Subcutaneous abdominal adipose tissue (tissue), 5 donors: ENCODE results near the gene SGTA.

Source experiments
- H3K27ac ChIP-seq: one replicate; pipeline ENCODE4 v1.7.0; 2013; ENCODE audit warnings: low read depth, mild to moderate bottlenecking, inconsistent platforms, low read length, moderate library complexity
- H3K27me3 ChIP-seq, 5 donors: one replicate each; pipeline ENCODE4 v1.7.0; 2013; ENCODE audit warnings: low read length in 5 of 5, inconsistent platforms in 1 of 5; ENCODE audit not compliant: control insufficient read depth in 5 of 5, insufficient read depth in 4 of 5
- H3K36me3 ChIP-seq, 5 donors: one replicate each; pipeline ENCODE4 v1.7.0; 2013; ENCODE audit warnings: low read length in 5 of 5; ENCODE audit not compliant: control insufficient read depth in 5 of 5, insufficient read depth in 5 of 5
- H3K4me1 ChIP-seq, 5 donors: one replicate each; pipeline ENCODE4 v1.7.0; 2013; ENCODE audit warnings: low read length in 5 of 5, mild to moderate bottlenecking in 3 of 5, moderate library complexity in 1 of 5; ENCODE audit not compliant: control insufficient read depth in 5 of 5, insufficient read depth in 5 of 5
- H3K4me3 ChIP-seq, 5 donors: one replicate each; pipeline ENCODE4 v1.7.0; 2013; ENCODE audit warnings: low read length in 5 of 5, low read depth in 1 of 5
- H3K9ac ChIP-seq, 5 donors: one replicate each; pipeline ENCODE4 v1.7.0; 2013; ENCODE audit warnings: low read length in 5 of 5, mild to moderate bottlenecking in 4 of 5, moderate library complexity in 3 of 5
- H3K9me3 ChIP-seq, 5 donors: one replicate each; pipeline ENCODE4 v1.7.0; 2013; ENCODE audit warnings: low read length in 5 of 5; ENCODE audit not compliant: control insufficient read depth in 5 of 5
- donor health status: healthy.
- donor health status: healthy.
- donor health status: healthy.
- donor health status: healthy.
- donor health status: healthy.

SGTA gene

DNA sequence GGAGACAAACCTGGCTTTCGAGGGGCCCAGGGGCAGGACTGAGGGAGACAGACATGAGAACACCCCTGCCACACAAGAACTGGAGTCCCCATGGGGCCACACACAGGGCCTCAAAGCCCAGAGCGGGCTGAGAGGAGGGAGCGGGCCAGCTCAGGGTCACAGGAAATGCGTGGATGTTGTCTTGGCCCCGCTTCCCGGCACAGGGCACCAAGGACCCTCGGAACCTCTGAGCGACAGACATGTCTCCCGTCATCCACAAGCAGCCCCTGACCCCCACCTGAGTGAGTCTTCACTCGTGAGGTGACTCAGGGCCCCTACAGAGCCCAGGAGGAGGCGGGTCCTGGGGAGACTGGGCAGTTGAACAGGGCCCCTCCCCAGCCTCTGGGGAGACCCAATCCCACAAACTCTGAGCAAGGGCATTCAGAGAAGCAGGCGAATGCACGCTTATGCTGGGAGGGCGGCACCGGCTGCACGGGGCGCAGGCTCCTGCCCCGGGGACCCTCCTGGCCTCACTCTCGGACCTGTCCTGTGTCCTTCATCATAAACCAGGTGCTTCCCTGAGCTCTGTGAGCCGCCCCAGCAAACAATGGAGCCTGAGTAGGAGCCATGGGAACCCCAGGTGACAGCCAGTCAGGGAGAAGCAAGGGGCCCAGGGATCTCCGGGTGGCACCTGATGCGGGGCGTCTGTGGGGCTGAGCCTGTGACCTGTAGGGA lies 20.1 kb downstream of the SGTA start:
- Histone ChIP-seq H3K9me3 (no peaks in the 10 kb centered on the region), H3K27ac (no peak overlapping the region), H3K4me3 (no peak overlapping the region), H3K27me3 (no peaks in the 10 kb centered on the region), H3K36me3 (peaks cover 0 to 95% (median 80%) of the 10 kb centered on the region in 5 donors), H3K9ac (no peak overlapping the region), H3K4me1 (no peaks in the 10 kb centered on the region)

DNA sequence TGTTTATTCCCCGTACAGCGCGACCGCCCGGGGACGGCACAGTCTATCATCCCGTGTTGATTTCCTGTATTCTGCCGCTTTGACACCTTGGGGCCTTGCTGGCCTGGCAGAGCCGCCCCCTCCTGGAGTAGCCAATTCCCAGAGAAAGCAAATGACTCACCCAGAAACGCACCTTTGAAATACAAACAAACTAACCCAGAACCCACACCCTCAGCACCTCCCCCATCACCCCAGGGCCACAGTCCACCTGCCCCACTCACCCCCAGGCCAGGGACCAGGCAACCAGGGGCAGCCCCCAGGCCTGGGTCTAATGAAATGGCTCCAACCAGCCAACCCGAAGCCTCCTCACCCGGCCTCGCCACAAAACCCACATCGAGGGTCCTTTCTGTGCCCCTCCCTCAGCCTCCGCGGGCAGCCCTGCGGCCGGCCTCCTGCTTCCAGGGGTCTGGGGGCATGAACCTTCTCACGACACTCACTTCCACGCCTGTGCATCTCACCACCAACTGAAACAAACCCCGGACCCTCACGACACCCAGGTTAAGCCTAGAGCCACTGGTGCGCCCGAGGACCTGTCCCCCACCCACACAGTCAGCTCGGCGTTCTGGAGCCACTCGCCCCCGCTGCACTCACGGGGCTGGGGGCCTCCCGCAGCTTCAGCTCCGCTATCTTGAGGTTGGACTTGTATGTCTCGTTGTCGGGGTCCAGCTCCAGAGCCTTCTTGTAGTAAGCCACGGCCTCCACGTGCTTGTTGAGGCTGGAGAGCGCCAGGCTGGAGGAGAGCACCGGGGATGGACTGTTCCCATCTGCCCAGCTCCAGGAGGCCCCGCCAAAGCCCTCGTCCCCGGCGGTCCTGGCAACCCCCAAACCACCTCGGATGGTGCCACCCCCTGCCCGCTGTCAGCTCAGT lies 20.9 kb downstream of the SGTA start:
- Histone ChIP-seq H3K27ac (no peak overlapping the region), H3K36me3 (peaks cover 0 to 96% (median 81%) of the 10 kb centered on the region in 5 donors), H3K27me3 (no peaks in the 10 kb centered on the region), H3K4me3 (no peak overlapping the region), H3K9ac (no peak overlapping the region), H3K9me3 (no peaks in the 10 kb centered on the region), H3K4me1 (no peaks in the 10 kb centered on the region)

DNA sequence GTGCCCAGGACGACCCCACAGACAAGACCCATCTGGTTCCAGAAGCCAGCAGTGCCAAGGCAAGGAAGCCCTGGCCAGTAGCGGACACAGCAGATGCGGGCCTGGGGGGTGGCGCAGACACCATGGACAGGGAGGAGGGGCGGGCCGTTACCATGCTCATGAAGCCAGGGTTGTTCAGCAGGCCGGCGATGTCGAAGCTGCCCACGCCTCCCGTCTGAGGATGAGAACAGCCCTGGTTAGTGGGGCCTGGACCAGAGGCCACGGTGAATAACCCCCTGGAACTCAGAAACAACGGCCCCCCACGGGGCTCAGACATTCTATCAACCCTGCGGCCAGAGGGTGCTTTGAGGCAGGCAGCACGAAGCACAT lies 21.8 kb downstream of the SGTA start:
- Histone ChIP-seq H3K27me3 (no peaks in the 10 kb centered on the region), H3K9me3 (no peaks in the 10 kb centered on the region), H3K36me3 (peaks cover 0 to 95% (median 84%) of the 10 kb centered on the region in 5 donors), H3K27ac (no peak overlapping the region), H3K4me3 (no peak overlapping the region), H3K9ac (no peak overlapping the region), H3K4me1 (no peaks in the 10 kb centered on the region)

DNA sequence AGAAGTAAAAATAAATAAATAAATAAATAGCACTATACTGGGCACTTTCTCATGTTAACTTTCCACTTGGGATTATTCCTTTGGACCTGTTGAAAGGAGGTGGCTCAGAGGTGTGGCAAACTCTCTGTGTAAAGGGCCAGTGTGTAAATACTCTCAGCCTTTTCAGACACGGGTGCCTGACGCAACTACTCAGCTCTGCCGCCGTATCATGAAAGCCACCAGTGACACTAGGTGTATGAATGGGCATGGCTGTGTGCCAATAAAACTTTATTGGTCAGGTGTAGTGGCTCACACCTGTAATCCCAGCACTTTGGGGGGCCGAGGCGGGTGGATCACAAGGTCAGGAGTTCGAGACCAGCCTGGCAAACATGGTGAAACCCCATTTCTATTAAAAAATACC lies 23.1 kb downstream of the SGTA start:
- Histone ChIP-seq H3K36me3 (peaks cover 0 to 95% (median 83%) of the 10 kb centered on the region in 5 donors), H3K4me1 (no peaks in the 10 kb centered on the region), H3K9ac (no peak overlapping the region), H3K4me3 (no peak overlapping the region), H3K27ac (no peak overlapping the region), H3K27me3 (no peaks in the 10 kb centered on the region), H3K9me3 (no peaks in the 10 kb centered on the region)

DNA sequence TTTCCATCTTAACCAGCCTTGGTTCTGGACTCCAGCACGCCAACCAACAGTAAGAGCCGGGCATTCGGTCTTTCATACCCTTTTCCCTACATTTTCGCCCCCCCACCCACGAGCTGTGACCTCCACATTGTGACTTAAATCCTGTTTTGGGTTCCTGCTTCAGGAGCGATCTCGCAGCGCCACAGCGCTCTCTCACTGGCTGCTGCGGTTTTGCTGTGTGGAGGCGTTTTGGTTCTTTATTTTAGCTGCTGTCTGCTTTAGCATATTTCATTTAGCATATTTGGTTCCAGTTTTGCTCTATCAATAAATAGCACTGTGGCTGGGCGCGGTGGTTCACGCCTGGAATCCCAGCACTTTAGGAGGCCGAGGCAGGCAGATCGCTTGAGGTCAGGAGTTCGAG lies 23.7 kb downstream of the SGTA start:
- Histone ChIP-seq H3K27me3 (no peaks in the 10 kb centered on the region), H3K4me3 (no peak overlapping the region), H3K4me1 (no peaks in the 10 kb centered on the region), H3K9ac (no peak overlapping the region), H3K27ac (no peak overlapping the region), H3K36me3 (peaks cover 0 to 95% (median 84%) of the 10 kb centered on the region in 5 donors), H3K9me3 (no peaks in the 10 kb centered on the region)

DNA sequence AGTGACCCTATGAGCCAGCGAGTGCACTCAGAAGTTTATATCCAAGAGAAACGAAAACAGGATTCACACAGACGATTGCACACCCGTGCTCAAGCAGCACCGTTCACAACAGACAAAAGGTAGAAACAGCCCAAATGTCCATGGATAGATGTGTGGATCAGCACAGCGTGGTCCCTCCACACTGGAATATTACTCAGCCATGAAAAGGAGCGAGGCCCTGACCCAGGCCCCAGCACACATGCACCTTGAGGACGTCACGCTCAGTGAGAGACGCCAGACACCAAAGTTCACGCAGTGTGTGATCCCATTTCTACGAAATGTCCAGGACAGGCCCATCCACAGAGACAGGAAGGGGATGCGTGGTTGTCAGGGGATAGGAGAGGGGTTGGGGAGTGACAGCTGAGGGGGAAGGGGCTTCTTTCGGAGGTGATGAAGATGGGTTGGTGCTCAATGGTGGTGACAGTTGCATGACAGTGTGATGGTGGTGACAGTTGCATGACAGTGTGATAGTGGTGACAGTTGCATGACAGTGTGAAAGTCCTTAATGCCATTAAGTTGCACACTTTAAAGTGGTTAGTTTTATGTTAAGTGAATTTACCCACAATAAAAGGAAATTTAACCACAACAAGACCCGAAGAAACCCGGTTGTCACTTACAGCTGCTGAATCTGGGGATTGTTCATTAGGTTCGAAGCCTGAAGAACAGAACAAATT lies 24.3 kb downstream of the SGTA start:
- Histone ChIP-seq H3K4me1 (no peaks in the 10 kb centered on the region), H3K27me3 (no peaks in the 10 kb centered on the region), H3K27ac (no peak overlapping the region), H3K4me3 (no peak overlapping the region), H3K36me3 (peaks cover 0 to 95% (median 83%) of the 10 kb centered on the region in 5 donors), H3K9ac (no peak overlapping the region), H3K9me3 (no peaks in the 10 kb centered on the region)

DNA sequence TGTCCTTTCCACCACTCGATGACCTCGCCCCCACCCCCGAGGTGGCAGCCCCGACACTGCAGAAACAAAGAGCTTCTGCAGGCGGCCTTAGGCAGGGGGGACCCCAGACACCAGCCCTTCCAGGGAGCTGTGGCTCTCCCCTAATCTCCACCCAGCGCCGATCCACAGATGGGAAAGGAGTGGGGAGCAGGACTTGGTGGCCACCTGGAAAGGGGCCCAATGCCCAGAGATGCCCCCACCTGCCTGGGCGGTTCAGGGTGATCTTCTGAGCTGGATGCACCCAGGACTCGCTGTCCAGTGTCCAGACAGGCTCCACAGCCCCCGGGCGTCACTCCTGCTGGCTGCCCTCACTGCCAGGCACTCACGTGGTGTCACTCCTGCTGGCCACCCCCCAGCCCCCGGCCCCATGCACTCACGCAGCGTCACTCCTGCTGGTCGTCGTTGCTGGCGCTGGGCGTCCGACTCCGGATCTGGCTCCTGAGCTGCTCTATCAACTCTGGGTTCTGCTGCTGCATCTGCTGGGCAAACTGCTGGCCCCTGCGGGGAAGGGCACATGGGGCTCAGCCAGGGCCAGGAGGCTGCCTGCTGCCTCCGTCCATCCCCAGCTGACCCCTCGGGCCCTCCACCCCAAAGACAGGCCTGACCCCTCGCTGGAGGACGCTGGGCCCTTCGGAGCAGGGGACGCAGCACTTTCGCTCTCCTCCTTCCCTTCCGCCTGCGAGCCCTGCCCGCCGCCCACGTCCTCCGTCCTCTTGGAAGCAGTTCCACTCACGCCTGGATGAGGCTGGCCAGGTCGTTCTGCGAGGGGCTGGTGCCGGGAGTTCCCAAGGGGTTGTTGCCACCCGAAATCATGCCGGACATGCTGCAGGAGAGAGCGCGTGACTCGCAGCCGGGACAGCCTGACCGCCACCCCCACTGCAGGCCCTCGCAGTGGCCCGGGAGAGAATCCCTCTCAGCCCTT lies 25.9 kb downstream of the SGTA start:
- H3K4me1 ChIP-seq, result no peaks in the 10 kb centered on the region
- no peak overlapping the region for H3K27ac ChIP-seq
- H3K36me3 ChIP-seq, result peaks cover 0 to 83% (median 69%) of the 10 kb centered on the region in 5 donors

DNA sequence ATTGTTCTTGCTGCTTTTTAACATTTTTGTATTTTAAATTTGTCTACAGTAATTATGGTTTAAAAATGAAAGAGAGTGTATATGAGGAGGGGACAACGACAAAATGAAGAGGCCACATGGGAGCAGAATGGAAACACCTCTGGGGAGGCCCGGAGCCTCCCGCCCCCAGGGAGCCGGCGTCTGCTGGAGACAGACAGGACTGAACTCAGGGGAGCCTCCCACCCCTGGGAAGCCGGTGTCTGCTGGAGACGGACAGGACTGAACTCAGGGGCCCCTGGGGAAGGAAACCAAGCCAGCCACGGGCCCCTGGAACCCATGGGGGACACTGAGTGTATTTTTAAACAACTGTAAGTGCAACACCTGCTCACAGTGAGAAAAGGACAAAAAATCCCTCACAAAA lies 26.6 kb downstream of the SGTA start:
- Histone ChIP-seq H3K27me3 (no peaks in the 10 kb centered on the region), H3K27ac (no peak overlapping the region), H3K9me3 (no peaks in the 10 kb centered on the region), H3K36me3 (peaks cover 0 to 76% (median 64%) of the 10 kb centered on the region in 5 donors), H3K9ac (no peak overlapping the region), H3K4me1 (no peaks in the 10 kb centered on the region), H3K4me3 (no peak overlapping the region)

More for the DNA sequence above, 25.9 kb downstream of the SGTA start:
- Histone ChIP-seq H3K4me3 (no peak overlapping the region), H3K27me3 (no peaks in the 10 kb centered on the region), H3K9me3 (no peaks in the 10 kb centered on the region), H3K9ac (no peak overlapping the region)

DNA sequence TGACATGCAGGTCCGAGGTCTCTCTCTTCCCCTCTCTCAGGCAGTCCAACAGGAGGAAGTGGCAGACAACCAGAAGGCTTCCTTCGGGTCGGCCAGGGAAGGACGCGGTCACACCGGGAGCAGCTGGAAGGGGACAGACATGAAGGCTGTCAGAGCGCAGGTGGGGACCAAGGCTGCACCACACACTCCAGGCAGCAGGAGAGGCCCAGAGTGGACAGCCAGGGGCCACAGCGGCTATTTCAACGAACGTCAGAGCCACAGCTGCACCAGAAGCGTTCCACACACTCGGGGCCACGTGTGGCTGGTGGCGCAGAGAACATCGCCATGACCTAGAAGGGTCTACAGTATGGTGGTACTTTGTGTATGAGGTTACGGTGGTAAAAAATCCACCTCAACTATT lies 27.3 kb downstream of the SGTA start:
- H3K4me1 ChIP-seq, result no peaks in the 10 kb centered on the region
- H3K9me3 ChIP-seq, result no peaks in the 10 kb centered on the region
- no peak overlapping the region for H3K9ac ChIP-seq
- H3K4me3 ChIP-seq, result no peak overlapping the region
- no peaks in the 10 kb centered on the region for H3K27me3 ChIP-seq
- no peak overlapping the region for H3K27ac ChIP-seq
- H3K36me3 ChIP-seq, result peaks cover 0 to 69% (median 57%) of the 10 kb centered on the region in 5 donors
